Suprapubic skin (tissue), 4 donors: ENCODE data around the gene IL17C. TPM values are rescaled to one million over a fixed set of nuclear protein-coding genes. Genes with fewer than 3 reads are reported as not detected.
A peak's percentile ranks its signal among the peaks of the same experiment; 100 is the strongest.

Source experiments
- DNase-seq, 2 donors: peaks; one replicate each; pipeline ENCODE4 v3.0.0-alpha.2; 2019; ENCODE audit warnings: low spot score in 2 of 2
- H3K27ac ChIP-seq: fragments of 200-600 bp; sonication (generic); one replicate; pipeline ENCODE4 v1.5.1; 2019
- H3K27me3 ChIP-seq: fragments of 200-600 bp; sonication (generic); one replicate; pipeline ENCODE4 v1.5.1; 2019
- H3K36me3 ChIP-seq: fragments of 200-600 bp; sonication (generic); one replicate; pipeline ENCODE4 v1.5.1; 2019
- H3K4me1 ChIP-seq: fragments of 200-600 bp; sonication (generic); one replicate; pipeline ENCODE4 v1.5.1; 2019
- H3K4me3 ChIP-seq: fragments of 200-600 bp; sonication (generic); one replicate; pipeline ENCODE4 v1.5.1; 2019; ENCODE audit warnings: mild to moderate bottlenecking
- H3K9me3 ChIP-seq: fragments of 200-600 bp; sonication (generic); one replicate; pipeline ENCODE4 v1.5.1; 2019
- EP300 ChIP-seq: sonication (generic); formaldehyde crosslinking; IDR thresholded peaks from one replicate; pipeline ENCODE4 v1.6.1; 2017; ENCODE audit warnings: antibody characterized with exemption
- POLR2A ChIP-seq, 2 donors: fragments of 450-650 bp; IDR thresholded peaks; one replicate each; pipeline ENCODE4 v1.6.1; 2017; ENCODE audit warnings: antibody characterized with exemption in 2 of 2, mild to moderate bottlenecking in 2 of 2, moderate library complexity in 2 of 2
- POLR2AphosphoS5 ChIP-seq, 3 donors: sonication (generic); formaldehyde crosslinking; IDR thresholded peaks; one replicate each; pipeline ENCODE4 v1.6.1; 2017; ENCODE audit warnings: antibody characterized with exemption in 3 of 3
- WGBS: methylation state at CpG from one replicate; pipeline ENCODE4 v1.1.5; 2018; 5-methylcytosine and 5-hydroxymethylcytosine counted together
- total RNA-seq, 4 donors: library from RNA; depleted of rRNA; stranded (reverse); fragments of >200 nt; gene quantifications; one replicate each; pipeline ENCODE4 v1.1.0, GENCODE V29; 2016
- TF ChIP-seq, protein P1 (sequence below), 2 donors: fragments of 200-600 bp in 1 of 2; fragments of 450-650 bp in 1 of 2; sonication (generic) in 1 of 2; IDR thresholded peaks; one replicate each; pipeline ENCODE4 v1.5.1; 2016 to 2019; ENCODE audit warnings: antibody characterized with exemption in 2 of 2, mild to moderate bottlenecking in 1 of 2, moderate library complexity in 1 of 2

IL17C gene
- total RNA-seq, 4 donors from 2014 or later = not detected

DNA sequence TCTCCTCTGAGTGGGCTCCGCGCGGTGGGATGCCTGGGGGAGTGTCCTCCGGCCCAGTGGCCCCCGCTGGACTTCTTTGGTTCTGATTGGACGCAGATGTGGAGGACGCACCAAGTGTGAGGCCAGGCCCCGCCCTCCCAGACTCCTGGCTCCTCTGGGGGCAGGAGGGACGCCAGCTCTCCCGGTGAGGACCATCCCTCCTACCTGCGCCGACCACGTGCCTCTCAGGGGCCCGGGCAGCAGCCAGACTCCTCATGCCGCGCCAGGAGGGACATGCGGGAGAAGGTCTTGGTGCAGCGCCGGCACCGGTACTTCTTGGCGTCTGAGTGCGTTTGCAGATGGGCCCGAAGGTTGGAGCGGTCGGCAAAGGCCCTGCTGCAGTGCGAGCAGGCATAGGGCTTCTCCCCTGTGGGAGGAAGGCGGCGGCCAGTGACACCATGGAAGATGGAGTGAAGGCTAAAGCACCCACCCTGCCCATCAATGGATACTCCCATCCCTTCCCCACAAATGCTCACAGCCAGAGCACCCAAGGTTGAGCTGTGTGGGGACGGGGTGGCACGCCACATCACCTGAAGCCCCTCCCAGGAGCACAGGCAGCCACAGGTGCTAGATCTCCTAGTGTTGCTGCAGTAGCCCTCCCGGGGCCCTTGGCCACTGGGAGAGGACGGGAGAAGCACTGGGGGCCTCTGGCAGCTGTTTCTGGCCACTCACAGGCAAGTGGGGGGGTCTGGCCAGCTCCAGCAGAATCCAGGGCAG lies 40.0 kb downstream of the IL17C start:
- no peak overlapping the region for H3K4me3 ChIP-seq
- H3K27me3 ChIP-seq = peaks cover 43% of the 10 kb centered on the region
- H3K27ac ChIP-seq = no peak overlapping the region
- no peak for DNase-seq
- H3K9me3 ChIP-seq = no peaks in the 10 kb centered on the region
- no peaks in the 10 kb centered on the region for H3K36me3 ChIP-seq
- WGBS = 69% methylated on average over 6 of the region's 32 CpGs
- no peak for TF ChIP-seq POLR2AphosphoS5 (IDR thresholded peaks at IDR 0.05)
- TF ChIP-seq, protein P1, sequence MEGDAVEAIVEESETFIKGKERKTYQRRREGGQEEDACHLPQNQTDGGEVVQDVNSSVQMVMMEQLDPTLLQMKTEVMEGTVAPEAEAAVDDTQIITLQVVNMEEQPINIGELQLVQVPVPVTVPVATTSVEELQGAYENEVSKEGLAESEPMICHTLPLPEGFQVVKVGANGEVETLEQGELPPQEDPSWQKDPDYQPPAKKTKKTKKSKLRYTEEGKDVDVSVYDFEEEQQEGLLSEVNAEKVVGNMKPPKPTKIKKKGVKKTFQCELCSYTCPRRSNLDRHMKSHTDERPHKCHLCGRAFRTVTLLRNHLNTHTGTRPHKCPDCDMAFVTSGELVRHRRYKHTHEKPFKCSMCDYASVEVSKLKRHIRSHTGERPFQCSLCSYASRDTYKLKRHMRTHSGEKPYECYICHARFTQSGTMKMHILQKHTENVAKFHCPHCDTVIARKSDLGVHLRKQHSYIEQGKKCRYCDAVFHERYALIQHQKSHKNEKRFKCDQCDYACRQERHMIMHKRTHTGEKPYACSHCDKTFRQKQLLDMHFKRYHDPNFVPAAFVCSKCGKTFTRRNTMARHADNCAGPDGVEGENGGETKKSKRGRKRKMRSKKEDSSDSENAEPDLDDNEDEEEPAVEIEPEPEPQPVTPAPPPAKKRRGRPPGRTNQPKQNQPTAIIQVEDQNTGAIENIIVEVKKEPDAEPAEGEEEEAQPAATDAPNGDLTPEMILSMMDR (IDR thresholded peaks at IDR 0.05) = no peak
- no peak for TF ChIP-seq EP300
- no peak for TF ChIP-seq POLR2A (IDR thresholded peaks at IDR 0.05)
- H3K4me1 ChIP-seq = peaks cover 10% of the 10 kb centered on the region

DNA sequence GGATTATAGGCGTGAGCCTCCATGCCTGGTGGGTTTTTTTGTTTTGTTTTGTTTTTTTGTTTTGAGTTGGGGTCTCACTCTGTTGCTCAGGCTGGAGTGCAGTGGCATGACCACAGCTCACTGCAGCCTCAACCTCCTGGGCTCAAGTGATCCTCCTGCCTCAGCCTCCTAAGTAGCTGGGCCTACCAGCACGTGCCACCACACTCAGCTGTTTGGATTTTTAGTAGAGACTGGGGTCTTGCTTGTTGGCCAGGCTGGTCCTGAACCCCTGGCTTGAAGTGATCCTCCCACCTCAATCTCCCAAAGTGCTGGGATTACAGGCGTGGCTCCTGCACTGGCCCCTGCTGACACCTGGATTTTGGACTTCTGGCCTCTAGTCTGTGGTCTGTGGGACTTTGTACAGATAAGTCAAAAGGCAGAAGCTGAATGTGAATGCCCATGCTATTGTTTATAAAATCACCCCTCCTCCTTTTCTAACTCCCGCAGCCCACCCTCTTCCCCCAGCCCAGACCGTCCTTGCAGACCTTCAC lies 42.2 kb downstream of the IL17C start:
- Histone ChIP-seq H3K27me3 (peaks cover 63% of the 10 kb centered on the region), H3K4me1 (peaks cover 20% of the 10 kb centered on the region), H3K36me3 (no peaks in the 10 kb centered on the region), H3K4me3 (no peak overlapping the region), H3K9me3 (no peaks in the 10 kb centered on the region), H3K27ac (no peak overlapping the region)
- TF ChIP-seq, protein P1 (IDR thresholded peaks at IDR 0.05) = no peak
- TF ChIP-seq POLR2A (IDR thresholded peaks at IDR 0.05) = no peak
- TF ChIP-seq POLR2AphosphoS5 (IDR thresholded peaks at IDR 0.05) = no peak
- WGBS = 95% methylated on average over 5 of the region's 5 CpGs
- DNase-seq = no peak

DNA sequence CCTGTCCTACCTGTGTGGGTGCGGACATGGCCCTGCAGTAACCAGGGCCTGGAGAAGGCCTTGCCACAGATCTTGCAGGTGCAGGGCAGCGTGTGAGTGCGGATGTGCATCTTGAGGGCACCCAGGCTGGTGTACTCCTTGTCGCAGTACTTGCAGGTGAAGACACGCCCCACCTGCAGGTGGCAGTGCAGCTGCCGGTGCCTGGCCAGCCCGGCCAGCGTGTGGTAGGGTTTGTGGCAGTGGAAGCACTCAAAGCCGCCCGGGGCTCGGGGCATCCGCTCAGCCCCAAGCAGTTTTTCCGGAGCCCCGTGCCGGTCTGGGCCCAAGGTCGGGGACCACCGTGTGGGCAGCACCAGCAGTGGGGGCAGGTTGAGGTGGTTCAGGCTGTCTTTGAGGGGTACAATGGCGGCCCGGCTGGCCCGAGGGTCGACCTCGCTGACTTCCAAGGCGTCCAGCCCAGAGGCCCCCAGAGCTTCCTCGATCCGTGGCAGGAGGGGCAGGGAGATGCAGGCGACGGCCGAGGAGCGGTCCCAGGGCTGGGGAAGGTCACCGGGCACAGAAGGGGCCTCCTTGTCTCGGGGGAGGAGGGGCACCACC lies 42.8 kb downstream of the IL17C start:
- Histone ChIP-seq H3K36me3 (no peaks in the 10 kb centered on the region), H3K4me1 (peaks cover 26% of the 10 kb centered on the region), H3K27me3 (peaks cover 69% of the 10 kb centered on the region), H3K4me3 (no peak overlapping the region), H3K9me3 (no peaks in the 10 kb centered on the region), H3K27ac (no peak overlapping the region)
- TF ChIP-seq POLR2A (IDR thresholded peaks at IDR 0.05) (no peak), EP300 (no peak), POLR2AphosphoS5 (IDR thresholded peaks at IDR 0.05) (no peak)
- TF ChIP-seq, protein P1 (IDR thresholded peaks at IDR 0.05) = peak in 1 of 2 donors; percentile 44
- 69% methylated on average over 11 of the region's 31 CpGs for WGBS
- DNase-seq = peak in 1 of 2 donors; percentile 62

DNA sequence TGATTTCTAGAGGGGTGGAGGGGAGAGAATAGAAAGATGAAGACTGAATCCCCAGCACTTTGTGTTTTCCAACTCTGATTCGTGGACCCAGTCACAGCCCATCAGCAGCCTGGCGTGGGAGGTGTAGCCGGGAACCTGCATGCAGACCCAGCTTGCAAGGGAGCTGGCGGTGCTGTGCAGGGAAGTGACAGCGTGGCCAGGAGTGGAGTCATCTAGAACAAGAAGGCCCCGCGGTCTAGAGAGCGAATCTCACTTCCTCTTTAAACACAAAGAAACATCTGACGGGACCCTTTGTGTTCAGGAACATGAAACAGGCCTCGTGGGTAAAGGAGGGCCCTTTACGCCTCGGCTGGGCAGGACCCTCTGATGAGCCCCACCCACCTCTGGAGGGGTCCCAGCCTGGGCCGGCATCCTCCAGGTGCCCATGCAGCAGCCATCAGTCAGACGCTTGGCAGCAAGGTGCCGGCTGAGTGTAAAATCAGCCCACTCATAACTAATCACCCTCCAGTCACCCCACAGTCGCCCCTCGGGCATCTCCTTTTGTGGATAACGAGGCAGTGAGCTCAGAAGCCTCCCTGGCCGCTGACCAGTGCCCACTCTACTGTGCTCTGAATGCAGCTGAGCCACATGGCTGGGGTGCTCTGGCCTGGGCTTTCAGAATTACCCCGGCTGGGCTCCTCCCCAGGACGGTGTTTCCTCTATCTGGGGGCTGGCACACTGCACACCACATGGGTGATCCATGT lies 43.5 kb downstream of the IL17C start:
- Histone ChIP-seq H3K9me3 (no peaks in the 10 kb centered on the region), H3K27me3 (peaks cover 67% of the 10 kb centered on the region), H3K4me1 (peaks cover 33% of the 10 kb centered on the region), H3K27ac (peak overlapping the region; percentile 70), H3K36me3 (no peaks in the 10 kb centered on the region), H3K4me3 (no peak overlapping the region)
- TF ChIP-seq EP300 (no peak), POLR2AphosphoS5 (IDR thresholded peaks at IDR 0.05) (no peak), POLR2A (IDR thresholded peaks at IDR 0.05) (no peak)
- TF ChIP-seq, protein P1 (IDR thresholded peaks at IDR 0.05) = no peak
- peak in 1 of 2 donors; percentile 70 for DNase-seq
- 53% methylated on average over 10 of the region's 21 CpGs for WGBS
